ENCODE measurements around the gene ELMOD3.
"Not testable (repeated sequence)": the region's sequence is repeated elsewhere in the genome, so short reads cannot be mapped to it uniquely, and the experiment has no call there.

The ELMOD3 gene

DNA sequence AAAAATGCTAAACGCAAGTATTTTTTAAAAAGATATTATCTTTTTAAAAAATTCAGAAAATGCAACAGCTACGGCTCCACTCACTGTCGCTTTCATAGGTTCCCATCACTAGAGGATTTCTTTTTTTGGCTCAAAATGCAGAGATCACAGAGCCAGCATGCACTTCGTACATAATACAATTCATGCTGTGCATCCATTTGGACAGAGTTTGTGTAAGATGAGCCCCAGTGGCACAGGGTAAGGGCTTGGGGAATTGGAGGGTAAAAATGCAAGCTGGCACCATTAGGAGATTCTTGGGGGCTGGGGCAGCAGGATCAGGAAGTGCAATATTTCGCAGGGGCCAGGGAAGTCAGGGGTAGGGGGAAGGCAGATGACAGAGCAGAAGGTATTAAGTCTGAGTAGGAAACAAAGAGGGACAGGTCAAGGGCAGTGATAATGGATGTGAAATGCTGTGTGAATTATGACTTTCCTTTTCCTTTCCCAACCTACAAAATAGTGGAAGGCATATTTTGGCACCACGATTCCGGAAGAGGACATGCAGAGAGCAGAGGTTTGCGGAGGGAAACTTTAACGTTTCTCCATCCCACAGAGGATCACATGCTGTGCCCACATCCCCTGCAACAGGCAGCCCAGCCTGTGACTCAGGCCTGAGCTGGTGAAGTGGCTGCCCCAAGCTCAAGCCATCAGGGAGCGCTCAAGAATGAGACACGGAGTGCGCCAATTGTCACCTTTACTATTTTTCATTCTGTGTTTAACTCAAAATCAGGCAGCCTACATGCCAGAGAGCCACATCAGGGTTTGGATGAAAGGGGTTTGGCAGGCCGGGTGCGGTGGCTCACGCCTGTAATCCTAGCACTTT, 50.9 kb downstream of the ELMOD3 start:
- peak; percentile 75 for DNase-seq

DNA sequence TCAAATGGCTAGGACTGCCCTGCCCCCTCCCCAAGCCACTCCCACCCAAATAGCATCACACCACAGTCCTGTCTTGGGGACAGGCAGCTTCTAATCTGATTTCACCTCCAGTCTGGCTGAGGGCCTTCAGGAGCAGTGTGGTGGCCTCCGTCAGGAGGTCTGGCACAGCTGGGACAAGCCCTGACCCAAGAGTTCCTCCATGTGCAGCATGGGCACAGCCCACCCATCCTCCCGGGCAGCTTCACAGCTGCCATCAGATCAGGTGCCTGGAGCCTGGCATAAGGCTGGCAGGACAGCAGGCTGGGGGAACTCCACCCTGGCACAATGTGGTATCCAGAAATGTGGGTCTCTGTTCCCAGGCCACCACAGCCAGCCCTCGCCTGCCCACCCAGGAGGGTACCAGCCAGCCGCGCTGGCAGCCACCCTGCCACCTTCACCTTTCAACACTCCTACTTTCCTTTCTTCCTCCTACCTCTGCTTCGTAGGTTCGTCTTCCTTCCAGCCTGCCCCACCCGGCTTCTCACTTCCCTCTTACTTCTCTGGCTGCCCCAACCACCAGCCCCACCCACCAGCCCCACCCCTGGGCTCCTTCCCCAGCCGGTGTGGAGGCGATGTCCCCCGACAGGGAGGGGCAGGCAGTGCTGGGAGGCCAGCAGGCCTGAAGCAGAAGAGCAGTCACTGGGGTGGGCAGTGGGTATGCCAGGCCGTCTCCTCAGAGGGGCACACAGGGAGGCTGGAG, 55.4 kb downstream of the ELMOD3 start, which contains the start of gene CAPG:
Gene CAPG (minus strand): TSS at position 522 of the 739 bp plus-strand sequence. CDS start 8,221 bp downstream, outside the sequence.
- no peak for DNase-seq

DNA sequence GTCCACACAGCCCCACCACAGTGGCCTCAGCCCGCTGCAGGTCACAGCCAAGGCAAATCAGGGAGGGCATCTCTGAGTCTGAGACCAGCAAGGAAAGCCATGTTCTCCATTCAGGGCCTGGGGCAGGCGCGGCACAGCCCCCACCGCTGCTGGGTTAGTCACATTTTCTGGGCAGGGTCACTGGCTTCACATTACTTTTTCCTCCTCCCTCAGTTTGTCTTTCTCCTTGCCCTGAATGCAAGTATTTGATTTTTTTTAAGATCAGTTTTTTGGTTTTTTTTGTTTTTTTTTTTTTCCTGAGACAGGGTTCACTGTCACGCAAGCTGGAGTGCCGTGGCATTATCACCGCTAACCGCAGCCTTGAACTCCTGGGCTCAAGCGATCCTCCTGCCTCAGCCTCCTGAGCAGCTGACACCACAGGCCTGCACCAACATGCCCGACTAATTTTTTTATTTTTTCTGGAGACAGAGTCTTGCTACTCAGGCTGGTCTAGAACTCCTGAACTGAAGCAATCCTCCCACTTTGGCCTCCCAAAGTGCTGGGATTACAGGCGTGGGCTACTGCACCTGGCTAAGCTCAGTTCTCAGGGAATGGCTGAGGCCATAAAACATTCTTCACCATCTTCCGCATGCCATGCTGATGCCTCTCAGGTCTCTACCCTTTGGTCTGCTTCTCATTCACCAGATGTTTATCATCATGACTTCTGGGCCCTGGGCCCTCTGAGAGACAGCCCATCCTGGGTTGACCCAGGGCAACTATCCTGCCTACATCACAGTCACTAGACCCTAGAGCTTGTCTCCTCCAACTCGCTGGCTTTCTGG, 56.2 kb downstream of the ELMOD3 start:
- DNase-seq = no peak

DNA sequence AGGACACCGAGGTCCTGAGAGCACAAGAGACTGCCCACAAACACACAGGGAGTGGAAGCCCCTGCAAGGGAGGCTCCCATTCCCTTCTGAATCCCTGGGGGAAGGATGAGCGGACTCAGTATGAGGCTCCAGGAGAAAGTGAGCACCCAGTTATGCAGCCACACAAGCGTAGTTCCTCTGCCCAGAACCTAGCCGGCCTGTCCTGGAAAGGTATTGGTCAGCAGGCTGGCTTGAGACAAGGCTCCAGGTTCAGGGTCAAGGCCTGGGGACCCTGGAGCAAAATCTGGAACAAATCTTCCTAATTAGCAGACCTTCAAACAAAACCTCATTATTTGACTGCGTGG, 56.8 kb downstream of the ELMOD3 start:
- no peak for DNase-seq

DNA sequence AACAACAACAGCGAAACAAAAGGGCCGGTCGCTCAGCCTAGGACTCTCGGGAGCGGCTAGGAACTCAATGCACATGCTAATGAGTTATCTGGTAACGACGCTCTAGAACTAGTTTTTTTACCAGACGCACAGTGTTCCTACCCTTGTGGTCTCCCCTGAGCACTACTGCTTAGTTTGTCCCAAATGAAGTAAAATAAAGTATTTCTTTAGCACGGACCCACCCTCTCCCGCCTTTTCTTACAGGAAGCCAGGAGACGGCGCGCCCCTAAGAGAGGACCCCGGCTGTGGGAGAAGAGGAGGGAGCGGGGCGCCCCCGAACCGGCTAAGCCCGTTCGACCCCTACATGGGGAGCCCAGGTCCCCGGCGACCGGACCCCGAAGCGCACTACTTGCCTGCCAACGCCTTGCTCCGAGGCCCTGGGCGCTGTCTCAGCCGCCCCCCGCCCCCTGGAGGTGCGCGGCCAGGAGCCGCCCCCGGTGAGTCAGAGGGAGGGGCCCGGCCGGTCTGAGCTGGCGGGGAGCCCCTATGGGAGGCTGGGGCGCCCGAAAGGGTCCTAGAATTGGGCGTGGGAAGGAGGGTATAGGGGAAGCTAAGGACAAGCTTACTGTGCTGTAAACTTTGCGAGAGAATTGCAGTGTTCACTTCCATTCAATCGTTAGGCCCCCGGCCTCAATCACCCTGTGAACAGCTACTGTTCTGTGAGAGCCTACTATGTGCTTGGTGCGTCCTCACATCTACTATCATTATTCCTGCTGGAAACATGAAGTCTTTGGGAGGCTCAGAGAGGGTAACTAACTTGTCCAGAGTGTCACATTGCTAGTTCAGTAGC, 59.2 kb downstream of the ELMOD3 start:
- DNase-seq = peak; percentile 46

DNA sequence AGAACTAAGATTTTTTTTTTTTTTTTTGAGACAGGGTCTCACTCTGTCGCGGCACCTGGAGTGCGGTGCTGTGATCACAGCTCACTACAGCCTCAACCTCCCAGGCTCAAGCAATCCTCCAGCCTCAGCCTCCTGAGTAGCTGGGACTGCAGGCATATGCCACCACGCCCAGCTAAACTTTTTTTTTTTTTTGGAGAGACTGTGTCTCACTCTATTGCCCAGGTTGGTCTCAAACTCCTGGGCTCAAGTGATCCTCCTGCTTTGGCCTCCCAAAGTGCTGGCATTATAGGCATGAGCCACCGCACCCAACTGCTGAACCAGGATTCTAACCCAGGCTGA, 59.8 kb downstream of the ELMOD3 start:
- not testable (repeated sequence) for DNase-seq

DNA sequence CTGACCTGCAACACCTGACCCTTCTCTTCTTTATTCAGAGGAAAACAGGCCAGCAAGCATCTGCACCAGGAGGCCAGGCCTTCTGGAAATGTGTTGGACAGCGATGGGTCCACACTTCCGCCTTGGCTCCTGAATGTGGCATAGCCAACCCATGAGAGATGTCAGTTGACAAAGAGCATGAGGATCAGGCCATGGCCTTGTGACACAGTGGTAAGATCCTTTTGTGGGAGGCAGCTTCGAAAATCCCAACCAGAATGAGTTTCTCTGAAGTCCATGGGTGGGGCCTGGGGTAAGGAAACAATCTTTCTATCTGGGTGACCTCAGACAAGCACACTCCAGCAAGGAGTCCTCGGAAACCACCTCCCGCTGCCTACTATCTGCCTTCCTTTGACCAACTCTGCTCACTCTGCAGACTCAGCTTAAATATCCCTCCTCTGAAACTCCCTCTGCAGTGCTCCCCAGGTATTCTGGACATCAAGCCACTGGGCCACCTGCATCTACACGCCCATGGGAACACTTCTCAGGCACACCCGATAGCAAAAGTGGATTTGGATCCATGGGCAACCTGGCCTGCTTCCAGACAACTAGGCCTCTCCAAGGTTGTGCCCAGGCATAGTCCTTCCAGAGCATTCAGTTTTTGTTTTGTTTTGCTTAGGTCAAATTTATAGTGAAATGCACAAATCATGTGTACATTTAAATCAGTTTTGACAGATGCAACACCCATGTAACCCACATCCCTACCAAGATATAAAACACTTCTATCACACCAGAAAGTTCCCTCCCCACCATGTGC, 60.4 kb downstream of the ELMOD3 start:
- no peak for DNase-seq

DNA sequence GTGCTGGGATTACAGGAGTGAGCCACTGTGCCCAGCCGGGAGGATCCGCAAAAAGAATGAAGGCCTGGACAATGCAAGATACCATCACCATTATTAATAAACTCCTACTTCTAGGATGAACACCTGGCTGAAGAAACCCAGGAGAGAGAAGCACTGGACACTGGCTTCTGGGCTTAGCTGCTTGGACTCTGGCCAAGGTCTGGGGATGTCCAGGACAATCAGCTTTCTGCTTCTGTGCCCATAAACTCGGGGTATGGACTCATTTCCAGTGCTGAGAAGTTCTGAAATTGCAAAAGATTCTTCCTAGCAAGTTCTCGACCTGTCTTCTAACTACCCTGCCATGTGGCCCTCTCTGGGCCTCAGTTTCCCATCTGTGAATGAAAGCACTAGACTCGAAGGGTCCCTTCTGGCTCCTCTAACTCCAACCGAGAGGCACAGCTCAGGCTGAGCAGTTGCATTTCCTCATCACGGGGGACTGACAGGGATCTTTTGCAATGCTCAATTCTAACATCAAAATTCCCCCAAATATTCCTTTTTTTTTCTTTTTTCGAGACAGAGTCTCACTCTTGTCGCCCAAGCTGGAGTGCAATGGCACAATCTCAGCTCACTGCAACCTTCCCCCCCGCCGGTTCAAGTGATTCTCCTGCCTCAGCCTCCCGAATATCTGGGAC, 61.5 kb downstream of the ELMOD3 start:
- no peak for DNase-seq

DNA sequence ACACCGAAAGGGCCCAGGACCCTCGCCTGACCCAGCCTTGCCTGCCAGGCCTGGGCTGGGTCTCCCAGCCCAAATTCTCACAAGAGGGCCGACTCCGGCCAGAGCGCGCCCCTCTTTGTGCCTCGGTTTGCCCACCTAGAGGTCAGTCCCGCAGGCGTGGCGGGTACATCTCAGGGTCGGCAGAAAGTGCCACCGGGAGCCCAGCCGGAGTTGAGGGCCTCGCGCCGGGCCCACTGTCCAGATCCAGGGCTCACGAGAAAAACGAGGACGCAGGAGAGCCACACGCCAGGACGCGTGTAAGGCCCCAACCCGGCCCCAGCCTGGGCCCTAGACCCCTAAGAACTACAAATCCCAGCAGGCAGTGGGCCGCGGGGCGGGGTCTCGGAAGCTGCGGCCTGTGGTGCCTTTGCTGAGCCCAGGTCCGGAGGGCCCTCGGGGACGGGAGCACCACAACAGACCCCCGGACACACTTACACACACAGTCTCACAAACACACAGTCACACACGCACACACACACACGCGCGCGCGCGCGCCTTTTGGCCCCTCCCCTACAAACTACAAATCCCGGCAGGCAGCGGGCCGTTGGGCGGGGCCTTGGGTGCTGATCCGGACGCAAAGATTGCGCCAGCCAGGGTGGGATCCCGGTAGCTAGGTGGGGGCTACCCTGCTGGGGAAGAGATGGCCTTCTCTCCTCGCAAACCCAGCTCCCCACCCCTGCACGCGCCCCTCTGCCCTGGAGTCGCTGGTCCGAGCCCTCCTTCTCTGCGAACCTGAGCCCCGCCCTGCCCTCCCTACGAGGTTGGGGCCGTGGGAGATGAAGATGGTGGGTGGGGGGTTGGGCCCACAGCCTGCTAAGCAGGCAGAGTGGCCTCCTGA, 63.8 kb downstream of the ELMOD3 start, which contains the start of gene SH2D6:
Gene SH2D6 (plus strand): TSS at position 583 of the 877 bp plus-strand sequence. CDS start 10,752 bp downstream, outside the sequence.
- peak; percentile 86 for DNase-seq

DNA sequence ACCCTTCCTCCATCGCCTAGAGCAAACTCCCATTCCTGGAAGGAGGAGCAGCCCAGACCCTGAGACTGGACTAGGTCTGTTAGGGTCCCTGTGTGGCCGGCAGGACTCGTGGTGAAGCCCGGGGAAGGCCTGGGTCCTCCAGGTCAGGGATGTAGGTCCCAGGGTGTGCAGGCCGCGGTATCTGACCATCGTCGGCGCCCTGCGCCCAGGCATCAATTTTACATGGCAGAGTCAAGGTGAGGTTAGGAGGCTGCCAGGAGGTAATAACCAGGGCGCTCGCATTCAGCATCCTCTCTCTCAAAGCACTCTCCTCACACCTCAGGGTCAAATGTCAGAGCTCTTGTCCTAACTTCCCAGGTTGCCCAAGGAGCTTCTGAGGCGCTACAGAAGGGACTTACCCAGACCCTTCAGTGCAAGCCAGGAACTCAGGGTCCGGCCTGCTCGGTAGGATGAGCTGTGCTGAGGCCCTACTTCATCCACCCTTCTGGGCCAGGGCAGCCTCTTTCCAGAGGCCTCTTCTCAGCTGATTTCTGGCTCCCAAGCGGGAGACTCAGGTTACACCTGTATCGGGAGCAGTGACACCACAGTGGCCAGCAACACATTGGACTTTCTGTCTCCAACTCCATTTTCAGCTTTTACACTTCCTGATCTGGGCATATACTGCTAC, 64.6 kb downstream of the ELMOD3 start:
- no peak for DNase-seq

DNA sequence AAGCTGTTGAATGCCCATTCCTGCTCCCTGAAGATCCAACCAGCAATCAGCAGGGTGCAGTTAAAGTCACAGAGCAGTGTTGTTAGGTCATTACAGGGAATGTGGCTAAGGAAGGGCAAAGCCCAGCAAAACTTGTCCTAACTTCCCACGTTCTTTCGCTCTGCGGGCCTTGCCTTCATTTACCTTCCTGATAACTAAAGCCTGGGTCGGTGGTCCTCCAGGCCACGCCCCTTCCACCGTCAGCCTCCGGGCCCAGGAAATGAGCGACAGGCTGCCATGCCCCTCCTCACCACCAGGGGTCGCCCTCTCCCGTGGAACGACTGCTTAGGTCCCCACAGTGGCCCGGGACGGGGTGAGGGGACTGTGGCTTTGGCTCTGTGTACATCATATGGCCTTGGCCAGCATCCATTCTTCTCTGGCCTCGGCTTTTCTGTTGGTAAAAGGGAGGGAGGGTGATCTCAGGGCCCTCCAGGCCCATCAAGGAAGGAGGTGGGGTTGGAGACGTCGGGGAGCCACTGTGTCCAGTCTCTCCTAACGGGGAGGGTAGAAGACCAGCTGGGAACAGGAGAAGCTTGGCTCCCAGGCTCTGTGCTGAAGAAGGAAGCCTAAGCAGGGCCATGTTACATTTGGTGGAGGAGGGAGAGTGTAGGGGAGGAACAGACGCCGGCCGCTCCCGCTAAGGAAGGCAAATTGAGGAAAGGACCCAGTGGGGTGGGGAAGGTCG, 66.1 kb downstream of the ELMOD3 start:
- peak; percentile 91 for DNase-seq

DNA sequence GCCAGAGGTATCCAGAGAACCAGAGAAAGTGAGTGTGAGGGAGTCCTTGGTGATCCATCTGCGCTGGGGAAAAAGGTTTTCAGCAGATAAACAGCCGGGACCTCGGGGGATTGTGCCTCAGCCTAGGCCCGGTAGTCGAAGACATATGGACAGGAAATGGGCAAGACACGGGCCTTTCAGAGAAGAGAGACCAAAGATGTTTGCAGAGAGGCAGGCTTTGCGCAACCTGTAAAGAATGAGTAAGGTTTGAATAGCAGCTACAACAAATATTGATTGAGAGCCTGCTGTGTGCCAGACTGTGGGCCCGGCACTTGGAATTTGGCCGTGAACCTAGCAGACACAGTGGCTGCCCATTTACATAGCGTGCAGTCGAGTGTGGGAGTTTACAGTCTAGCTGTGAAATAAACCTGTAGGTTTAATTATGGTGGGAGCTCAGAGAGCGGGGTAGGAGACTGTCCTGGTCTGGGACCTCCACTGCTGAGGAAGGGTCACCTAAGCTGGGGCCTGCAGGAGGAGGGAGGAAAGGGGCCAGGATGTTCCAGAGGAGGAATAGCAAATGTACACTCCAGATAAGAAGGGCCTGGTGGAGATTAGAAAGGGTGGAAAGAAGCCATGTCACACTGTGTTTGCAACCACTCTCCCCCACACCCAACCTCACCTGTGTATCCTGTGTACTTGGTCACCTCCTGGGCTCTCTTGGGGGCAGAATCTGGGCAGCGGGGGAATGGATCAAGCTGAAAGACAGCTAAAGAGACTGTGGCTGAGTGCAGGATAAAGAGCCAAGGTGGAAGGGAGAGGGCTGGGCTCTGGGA, 66.9 kb downstream of the ELMOD3 start:
- DNase-seq = no peak

DNA sequence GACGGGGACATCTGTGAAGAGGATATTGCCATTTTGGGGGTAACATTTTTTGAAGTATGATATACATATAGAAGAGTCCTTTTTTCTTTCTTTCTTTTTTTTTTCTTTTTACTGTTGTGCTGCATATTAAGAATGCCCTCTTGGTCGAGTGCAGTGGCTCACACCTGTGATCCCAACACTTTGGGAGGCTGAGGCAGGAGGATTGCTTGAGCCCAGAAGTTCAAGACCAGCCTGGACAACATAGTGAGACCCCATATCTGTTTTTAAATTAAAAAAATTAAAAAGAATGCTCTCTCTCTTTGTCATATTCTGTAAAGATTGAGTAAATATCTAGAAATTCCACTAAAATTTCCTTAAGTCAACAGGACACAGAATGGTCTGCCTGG, 67.5 kb downstream of the ELMOD3 start:
- DNase-seq = no peak

DNA sequence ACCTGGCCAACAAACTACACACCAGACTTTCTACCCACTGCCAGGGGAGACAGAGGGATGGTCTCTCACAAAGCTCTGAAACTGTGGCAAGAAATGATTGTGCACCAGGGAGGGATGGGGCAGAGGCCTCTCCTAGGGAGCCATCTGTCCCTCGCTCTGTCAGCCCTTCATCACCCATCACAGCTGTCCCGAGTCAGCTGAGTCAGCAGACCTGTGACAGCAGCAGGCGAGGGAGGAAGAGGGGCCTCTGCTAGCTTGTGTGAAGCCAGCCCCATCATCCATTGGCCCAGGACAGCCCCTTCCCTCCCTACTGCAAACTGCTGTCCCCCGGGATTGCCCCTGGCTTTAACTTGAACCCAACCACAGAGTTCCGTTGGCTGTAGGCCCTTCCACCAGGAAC, 69.0 kb downstream of the ELMOD3 start:
- DNase-seq = no peak

DNA sequence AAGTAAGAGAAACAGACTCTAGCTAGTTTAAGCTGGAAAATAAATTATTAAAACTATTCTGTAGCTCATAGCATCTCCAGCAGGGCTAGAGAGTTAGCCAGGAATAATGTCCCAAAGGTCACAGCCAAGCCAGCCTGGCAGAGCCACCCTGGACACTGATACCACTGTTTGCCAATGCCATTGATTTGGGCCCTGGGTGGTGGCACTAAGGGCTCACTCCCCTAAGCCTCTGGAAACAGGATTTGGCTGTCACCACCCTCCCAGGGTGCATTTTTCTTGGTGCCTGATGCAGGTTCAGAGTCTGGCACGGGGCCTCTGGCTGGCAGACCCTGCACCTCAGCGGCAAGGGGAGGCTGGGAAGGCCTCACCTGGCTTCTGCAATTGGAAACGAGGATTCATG, 71.0 kb downstream of the ELMOD3 start:
- no peak for DNase-seq

DNA sequence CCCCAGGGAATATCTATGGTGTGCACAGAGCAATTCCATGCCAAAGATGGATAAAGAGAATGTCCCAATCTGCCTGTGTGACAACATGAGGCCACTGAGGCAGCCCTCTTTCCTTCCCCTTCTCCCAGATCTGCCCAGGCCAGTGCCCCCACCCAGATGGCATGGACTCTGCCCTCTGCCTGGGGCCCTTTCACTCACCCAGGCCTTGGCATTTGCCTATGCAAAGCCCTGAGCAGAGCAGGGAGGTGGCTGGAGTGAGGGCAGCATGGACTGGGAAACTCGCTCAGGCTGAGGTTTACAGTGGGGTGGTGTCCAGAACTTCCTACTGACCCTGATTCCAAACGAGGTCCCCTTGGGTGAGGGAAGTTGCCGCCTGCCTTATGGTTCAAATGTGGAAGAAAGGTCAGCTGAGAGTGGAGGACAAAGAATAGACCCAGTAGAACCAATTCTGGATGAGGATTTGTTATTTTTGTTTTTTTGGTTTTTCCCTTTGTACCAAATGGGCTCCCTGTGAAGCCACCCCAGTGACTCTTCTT, 72.8 kb downstream of the ELMOD3 start:
- DNase-seq = no peak

DNA sequence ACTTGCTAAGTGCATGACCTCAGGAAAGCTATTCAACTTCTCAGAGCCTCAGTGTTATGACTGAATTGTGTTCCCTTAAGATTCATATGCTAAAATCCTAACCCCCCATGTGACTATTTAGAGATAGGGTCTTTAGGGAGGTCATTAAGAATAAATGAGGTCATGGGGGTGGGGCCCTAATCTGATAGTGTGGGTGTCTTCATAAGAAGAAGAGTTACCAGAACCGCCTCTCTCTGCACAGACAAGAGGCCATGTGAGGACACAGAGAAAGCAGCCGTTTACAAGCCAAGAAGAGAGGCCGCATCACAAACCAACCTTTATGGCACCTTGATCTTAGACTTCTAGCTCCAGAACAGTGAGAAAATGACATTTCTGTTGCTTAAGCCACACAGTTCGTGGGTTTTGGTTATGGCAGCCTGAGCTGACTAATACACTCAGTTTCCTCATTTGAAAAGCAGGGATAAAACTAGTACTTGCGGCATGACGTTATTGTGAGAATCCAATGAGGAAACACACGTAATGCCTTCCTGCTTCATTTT, 73.8 kb downstream of the ELMOD3 start:
- no peak for DNase-seq
